ENCODE results near the gene ST3GAL5.

- TF ChIP-seq CTCF (IDR thresholded peaks at IDR 0.05) (no peak), POLR2AphosphoS5 (IDR thresholded peaks at IDR 0.05) (no peak), EP300 (IDR thresholded peaks at IDR 0.05) (no peak)
These were observed 23.1 kb downstream of the ST3GAL5 start for GRCh38 chr2:85865539-85866164.
